Erythroblast (primary cell): ENCODE measurements around the gene S100A16.

Source experiments
- DNase-seq, 2 experiments: peaks; one replicate each; lab custom pipeline; 2025; lab: John Stamatoyannopoulos, UW
- GATA1 ChIP-seq: IDR thresholded peaks from 2 replicates; pipeline ENCODE4 v1.6.1; 2011; ENCODE audit warnings: low read depth, mild to moderate bottlenecking, control low read depth, low read length, moderate library complexity
- POLR2A ChIP-seq: IDR thresholded peaks from 2 replicates; pipeline ENCODE4 v1.6.1; 2011; ENCODE audit warnings: mild to moderate bottlenecking, low read length

Gene S100A16

GRCh38 chr1:153612755-153613331 lies at the start of gene S100A16:
Gene S100A16 (minus strand): TSS chr1:153613137. CDS start chr1:153608151, 4,986 bp downstream.
- TF ChIP-seq POLR2A (no peak), GATA1 (no peak)
- peak in 1 of 2 experiments; percentile 20 for DNase-seq

- TF ChIP-seq GATA1 = no peak
- no peak for TF ChIP-seq POLR2A
Measured at GRCh38 chr1:153662269-153662668, 49.3 kb upstream of the S100A16 start.

DNA sequence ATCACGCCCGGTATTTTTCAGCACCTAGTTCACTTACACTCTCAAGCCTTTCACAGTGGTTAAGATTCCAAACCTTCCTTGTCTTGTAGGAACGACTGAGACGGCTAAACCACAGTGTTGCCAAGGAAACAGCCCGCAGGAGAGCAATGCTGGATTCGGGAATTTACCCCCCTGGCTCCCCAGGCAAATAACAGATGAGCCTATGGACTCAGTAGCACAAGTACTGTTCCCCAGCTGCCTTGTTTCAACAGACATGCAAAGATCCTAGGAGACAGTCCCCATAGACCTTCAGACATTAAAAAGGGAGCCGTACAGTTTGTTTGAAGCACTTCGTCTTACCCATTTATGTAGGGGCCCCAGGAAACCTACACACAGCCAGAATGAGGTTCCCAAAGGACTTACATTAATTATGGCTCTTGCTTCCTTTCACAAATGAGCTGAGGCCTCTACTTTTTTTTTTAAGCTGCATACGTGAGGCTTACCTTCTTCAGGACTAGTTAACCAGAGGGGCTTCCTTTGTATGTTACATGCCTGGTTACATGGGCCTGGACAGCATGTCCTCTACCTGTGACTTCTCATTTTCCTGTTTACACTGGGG lies 48.3 kb upstream of the S100A16 start:
- DNase-seq = no peak
- no peak for TF ChIP-seq POLR2A
- TF ChIP-seq GATA1 = no peak

More at GRCh38 chr1:153662269-153662668, 49.3 kb upstream of the S100A16 start:
- DNase-seq = no peak

GRCh38 chr1:153659656-153660055 lies 46.7 kb upstream of the S100A16 start:
- no peak for TF ChIP-seq GATA1
- TF ChIP-seq POLR2A = no peak

DNA sequence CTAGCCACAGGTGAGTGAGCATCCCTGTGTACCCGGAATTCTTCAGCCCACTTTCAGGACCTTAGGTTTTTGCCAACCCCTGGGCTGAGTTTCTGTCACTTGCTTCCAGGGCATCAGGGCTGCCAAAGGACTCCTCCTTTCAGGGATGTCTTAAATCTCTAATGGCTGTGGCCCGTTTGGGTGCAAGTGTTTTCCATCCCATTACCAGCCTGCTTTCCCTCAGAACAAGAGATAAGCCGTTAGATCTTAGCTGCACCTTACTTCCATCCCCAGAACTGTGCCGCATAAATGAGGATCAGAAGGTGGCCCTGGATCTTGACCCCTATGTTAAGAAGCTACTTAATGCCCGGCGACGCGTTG lies 46.2 kb upstream of the S100A16 start:
- TF ChIP-seq GATA1 (no peak), POLR2A (no peak)
- no peak for DNase-seq

More at GRCh38 chr1:153659656-153660055, 46.7 kb upstream of the S100A16 start:
- DNase-seq = no peak

DNA sequence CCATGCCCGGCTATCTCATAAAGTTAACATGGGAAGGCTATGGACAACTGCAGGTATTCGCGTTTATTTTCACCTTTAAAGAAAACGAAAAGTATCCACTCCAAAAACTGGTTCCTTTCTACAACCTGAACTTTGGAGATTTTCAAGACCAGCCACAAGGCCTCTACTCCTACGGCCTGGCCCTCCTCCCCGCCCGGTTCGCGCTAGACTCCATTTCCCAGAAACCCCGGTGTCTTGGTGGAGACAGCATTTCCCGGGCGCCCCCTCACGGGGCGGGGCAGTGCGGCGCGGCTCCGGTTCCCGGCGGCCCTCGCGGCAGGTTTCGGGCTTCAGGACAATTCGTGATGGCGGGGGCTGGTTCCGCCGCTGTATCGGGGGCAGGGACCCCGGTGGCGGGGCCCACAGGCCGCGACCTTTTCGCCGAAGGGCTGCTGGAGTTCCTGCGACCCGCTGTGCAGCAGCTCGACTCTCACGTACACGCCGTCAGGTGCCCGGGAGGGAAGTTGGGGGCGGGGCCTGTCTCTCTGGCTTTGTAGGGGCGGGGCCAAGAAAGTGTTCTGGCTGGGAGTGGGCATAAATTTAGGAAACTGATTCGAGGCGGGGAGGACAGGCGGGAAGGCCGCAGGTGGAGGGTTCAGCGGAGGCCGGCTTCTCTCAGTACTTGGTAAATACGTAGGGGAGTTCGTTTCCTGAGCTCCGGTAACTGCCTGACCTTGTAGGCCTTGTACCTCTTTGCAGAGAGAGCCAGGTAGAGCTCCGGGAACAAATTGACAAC lies 45.6 kb upstream of the S100A16 start, which contains the start of gene SNAPIN:
Gene SNAPIN (plus strand): TSS at position 304 of the 775 bp plus-strand sequence. CDS start 41 bp downstream, at position 345.
- peak; percentile 91 to 93 for DNase-seq
- TF ChIP-seq POLR2A (peak; percentile 69), GATA1 (no peak)

DNA sequence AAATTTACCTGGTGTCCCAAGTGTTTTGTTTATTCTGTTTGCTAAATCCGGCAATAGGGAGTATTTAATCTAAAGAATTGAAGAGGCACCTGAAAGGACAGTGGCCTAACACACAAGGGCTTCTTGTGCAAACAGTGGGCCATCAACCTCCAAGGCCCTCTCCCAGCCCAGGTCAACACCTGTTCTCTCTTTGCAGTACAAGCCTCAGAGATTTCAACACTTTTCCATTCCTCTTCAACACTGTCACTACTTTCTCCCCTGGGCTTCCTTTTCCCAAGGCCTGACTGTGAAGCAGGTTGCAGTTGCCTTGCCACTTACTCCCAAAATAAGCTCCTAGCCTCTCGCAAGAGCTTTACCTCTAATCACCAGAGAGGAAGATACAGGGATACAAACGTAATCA lies 42.4 kb upstream of the S100A16 start:
- no peak for DNase-seq
- TF ChIP-seq GATA1 (no peak), POLR2A (no peak)

GRCh38 chr1:153652805-153653500 lies 40.0 kb upstream of the S100A16 start:
- DNase-seq = no peak
- TF ChIP-seq GATA1 (no peak), POLR2A (no peak)

GRCh38 chr1:153651771-153652170 lies 38.8 kb upstream of the S100A16 start:
- TF ChIP-seq GATA1 = no peak
- TF ChIP-seq POLR2A = no peak
- DNase-seq = no peak

DNA sequence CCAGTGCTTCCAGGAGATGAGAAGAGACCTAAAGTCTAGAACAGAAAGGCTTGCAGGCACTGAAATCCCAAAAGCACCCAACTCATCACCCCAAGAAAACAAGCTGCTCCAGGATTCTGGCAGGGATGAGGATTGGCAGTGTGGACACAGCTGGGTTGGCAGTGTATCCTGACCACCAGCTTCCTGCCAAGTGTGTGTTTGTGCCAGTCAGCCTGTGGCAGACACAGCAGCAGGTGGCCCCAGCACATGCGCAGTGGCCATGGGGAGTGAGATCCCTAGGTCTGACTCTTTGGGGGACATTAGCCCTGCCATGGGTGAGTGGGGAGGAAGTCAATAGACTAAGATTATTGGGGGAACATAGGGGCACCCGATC lies 36.9 kb upstream of the S100A16 start:
- TF ChIP-seq POLR2A (no peak), GATA1 (no peak)
- DNase-seq = no peak

GRCh38 chr1:153649137-153649862 lies 36.4 kb upstream of the S100A16 start:
- peak; percentile 72 to 89 for DNase-seq
- TF ChIP-seq POLR2A (no peak), GATA1 (no peak)

DNA sequence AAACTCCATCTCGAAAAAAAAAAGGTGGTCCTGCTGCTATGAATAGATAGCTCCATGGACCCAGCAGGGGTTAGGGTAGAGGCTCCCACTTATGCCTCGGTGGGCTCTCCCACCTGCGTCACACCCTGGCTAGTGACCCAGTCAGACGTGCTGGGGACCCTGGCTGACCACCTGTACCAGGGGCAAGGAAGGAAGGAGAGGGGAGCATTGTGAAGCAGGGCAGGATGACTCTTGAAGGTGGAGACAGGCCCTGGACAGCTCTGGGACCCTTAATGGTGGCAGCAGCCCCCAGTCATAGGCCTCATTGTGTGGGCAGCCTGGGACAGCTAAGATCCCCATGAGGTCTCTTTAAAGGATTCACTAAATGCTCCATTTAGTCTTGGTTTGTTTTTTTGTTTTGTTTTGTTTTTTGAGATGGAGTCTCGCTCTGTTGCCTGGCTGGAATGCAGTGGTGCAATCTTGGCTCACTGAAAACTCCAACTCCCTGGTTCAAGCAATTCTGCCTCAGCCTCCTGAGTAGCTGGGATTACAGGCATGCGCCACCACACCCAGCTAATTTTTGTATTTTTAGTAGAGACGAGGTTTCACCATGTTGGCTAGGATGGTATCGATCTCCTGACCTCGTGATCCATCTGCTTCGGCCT lies 35.2 kb upstream of the S100A16 start:
- no peak for DNase-seq

More for the DNA sequence above, 35.2 kb upstream of the S100A16 start:
- TF ChIP-seq GATA1 = no peak
- no peak for TF ChIP-seq POLR2A
